ENCODE results near the gene ARGFX.

Gene ARGFX

GRCh38 chr3:121601212-121601812 is 33.6 kb downstream of the ARGFX start:
- DNase-seq: no peak

- no peak for DNase-seq
Measured at GRCh38 chr3:121604759-121605158, 37.0 kb downstream of the ARGFX start.

- no peak for DNase-seq
Measured at GRCh38 chr3:121606106-121606505, 38.4 kb downstream of the ARGFX start.

Measured in NCI-H2029 (cell line).